ENCODE results near the gene PRTG.

DNA sequence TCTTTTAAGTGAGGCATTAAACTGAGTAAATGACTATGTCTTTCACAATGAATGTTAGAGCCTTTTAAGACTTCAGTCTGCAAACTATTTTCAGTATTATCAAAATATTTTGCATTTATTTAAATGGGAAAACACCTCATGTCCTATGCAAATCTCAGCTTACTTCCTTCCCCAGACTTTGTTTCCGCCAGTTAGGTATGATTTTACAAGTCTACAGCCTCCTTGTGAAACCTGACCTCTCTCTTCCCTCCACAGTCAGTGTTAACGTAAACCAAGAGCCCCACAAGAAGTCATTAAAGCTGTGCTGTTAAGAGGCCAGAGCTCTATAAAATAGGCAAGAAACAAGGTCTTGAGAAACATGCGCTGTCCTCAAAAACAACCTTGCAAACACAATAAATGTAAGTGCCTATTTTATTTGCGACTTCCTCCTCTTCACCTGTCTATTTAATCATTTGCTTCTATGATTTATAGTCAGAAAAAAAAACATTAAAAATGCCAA lies 48.3 kb downstream of the PRTG start:
- TF ChIP-seq TAF1 (IDR thresholded peaks at IDR 0.05; ENCODE audit: borderline replicate concordance, insufficient read depth, low read length), result no peak
- TF ChIP-seq POLR2AphosphoS5 (IDR thresholded peaks at IDR 0.05; ENCODE audit: low read depth, low read length), result no peak
